Germinal center (tissue), 1 donor: ENCODE measurements around the gene KCNB1.

Experiments used
- DNase-seq: peaks from one replicate; pipeline ENCODE4 v3.0.0; 2012; ENCODE audit warnings: mixed read lengths, low spot score

KCNB1 gene

DNA sequence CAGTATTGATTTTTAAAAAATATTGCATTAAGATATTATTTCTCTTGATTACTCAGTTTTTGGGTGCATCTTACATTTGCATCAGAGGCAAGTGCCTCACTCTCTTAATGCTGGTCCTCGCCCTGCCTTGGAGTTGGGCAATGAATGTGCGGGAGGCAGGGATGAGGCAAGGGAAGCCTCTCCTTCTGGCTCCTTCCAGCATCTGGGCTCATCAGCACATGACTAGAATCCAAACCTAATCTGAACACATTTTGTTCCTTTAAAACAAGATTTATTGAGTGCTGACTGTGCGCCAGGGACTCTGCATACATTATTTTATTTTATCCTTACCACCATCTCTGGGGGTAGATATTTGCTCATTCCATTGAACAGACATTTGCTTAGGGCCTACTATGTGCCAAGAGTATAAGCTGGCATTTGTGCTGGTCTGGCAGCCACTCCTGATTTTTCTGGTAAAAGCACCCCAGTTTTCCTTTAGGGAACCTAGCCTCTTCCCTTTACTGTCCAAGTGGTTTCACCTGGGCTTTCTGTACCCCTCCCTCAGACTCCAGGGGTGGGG lies 132.7 kb downstream of the KCNB1 start:
- no peak for DNase-seq

DNA sequence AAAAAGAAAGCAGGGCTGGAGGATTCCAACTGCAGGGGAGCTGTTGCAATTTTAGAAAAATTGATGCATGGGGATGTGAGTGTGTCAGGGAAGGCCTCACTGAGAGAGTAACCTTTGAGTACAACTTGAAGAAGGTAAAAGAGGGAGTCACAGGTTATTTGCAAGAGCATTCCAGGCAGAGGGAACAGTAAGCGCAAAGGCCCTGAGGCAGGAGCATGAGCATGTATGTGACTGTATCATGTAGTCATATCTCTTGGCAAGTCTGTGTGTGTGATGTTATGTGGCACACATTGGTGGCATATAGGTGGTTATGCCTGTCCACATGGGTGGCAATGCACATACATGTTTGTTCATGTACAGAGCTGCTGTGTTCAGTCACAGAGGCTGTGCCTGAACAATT lies 133.4 kb downstream of the KCNB1 start:
- no peak for DNase-seq

DNA sequence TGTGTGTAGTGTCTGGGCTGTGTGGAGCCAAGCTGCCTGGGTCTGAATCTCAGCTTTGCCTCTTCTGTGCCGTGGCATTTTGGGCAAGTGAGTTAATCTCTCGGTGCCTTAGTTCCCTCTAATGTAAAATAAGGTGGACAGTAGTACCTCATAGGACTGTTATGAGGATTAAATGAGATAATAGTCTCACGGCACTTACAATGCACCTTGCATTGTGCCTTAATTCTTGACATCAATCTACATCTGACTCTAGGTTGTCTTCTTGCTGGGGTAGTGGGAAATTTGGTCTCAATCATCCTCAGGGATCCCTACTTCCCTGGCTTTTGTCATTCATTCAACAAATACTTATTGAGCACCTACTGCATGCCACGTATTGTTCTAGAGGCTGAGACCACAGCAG lies 133.9 kb downstream of the KCNB1 start:
- no peak for DNase-seq

DNA sequence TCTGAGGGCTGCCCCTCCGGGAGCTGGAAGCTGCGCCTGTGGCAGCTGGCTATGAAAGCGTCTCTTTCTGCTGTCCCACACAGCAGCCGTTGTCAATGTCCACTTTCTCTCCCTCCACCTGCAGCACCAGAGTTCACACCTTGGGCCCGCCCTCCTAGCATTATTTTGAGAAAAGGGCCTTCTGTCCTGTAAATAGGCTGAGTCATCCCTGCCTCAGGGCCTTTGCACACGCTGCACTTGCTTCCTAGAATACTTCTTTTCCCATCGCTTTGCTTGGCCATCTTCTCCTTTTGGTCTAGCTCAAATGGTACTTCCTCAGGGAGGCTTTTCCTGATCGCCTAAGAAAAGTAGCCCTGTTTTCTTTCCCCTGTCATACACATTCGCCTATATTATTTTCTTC lies 135.3 kb downstream of the KCNB1 start:
- DNase-seq = no peak

DNA sequence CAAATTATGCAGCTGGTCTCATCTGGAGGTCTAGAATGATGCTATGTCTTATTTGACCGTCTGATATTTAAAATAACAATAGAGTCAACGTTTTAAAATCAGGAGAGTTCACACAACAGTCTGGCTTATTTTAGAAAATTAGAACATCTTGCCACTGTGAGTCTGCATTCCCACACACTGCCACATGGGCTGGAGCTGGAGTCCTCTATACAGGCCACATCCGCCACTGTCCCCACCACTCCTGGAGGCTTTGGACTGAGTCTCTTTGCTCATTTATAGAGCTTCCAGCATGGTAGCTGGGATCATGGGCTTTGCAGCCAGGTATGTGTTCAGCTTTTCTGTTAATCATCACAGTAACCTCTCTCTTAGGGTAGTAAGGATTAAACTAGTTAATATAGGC lies 135.8 kb downstream of the KCNB1 start:
- no peak for DNase-seq

DNA sequence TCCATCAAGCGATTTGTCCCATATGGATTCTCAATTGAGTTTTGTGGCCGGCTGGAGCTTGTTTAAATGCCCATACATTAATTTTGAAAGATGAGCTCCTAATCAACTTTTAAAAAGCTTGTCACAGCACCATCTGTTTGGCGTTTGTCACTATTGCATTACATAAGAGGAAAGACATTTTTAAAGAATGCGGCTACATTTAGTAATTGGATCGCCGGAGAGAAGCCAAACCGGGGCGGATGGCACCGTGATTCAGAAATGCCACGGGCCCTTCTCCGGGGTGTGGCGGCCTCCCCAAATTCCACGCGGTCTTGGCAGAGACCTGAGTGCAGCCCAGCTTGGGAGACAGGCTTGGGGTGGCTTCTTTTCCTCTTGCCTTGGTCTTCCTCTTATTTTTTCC lies 136.9 kb downstream of the KCNB1 start:
- no peak for DNase-seq

DNA sequence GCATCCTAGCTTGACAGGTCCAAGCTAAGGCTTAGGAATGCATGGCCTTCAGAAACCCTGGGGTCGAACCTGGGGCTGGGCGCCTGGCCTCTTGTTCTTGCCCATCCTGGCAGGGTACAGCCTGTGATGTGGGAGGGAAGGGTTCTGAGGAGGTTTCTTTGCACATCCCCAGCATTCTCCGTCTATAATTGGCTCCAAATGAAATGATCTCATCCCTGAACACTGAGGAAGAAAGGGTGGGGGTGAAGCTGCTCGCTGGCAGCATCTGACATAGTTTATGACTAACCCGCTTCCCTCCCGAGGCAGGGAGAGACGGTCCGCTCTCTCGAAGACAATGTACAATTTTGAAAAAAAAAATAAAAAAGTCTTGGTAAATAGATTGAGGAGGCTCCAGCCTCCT lies 137.5 kb downstream of the KCNB1 start:
- DNase-seq = no peak

DNA sequence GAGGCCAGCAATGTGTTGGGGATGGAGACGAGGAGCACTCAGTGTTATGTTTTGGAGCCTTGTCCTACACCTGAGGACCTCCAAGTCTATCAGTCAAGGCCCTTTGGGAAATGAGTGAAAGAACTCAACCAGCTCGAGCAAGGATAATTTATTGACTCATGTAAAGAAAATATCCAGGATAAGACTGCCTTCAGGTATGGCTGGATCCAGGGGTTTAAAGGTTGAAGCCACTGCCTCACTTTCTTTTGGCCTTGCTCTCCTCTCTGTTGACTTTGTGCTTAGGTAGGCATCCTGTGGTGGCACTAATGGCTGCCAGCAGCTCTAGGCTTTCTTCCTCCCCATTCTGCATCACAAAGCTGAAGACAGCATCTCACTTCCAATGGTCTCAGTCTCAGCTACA lies 138.3 kb downstream of the KCNB1 start:
- DNase-seq = no peak

DNA sequence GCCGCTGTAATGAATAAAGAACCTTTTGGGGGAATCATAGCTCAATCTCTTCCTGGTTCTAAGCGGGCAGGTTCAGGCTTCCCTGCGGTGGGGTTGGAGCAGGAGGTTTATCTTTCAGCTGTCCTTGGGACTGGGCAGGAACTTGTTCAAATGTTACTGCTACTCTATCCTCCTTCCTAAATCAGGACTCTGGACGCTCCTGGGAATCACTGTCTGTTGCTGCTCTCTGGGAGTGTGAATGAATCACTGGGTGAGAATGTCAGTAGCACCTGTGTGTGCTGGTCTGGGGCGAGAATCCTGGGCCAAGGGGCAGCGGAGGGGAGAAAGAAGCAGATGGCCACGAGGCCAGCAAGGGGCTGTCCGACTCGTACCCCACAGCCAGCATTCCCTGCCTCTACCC lies 139.2 kb downstream of the KCNB1 start:
- DNase-seq = no peak

DNA sequence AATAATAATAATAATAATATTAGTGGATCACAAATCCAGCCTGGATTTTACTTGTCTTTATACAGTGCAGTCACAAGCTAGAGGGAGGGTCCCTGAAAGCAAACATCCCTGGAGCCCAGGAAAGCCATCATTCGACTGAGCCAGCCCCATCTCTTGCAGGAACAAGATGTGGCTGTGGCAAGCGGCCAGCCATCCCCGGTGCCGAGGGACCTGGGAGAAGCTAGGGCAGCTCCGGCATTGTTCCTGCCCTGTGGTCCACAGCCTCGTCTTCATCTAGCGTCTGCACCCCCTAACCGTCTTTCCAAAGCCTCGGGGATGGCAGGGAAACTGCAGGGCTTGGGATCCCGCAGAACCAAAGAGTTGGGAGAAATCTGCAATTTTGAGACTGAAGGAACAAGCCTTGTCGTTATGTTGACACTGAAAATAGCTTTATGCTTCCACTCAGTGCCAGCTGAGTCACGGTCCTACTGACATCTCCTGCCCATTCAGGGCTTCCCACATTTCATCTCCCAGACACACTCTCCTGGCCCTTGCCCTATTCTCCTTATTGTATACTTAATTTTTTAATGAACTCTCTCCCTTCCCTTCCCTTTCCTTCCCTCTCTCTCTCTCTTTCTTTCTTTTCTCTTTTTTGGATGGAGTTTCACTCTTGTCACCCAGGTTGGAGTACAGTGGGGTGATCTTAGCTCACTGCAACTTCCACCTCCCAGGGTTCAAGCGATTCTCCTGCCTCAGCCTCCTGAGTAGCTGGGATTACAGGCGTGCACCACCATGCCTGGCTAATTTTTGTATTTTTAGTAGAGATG lies 142.1 kb downstream of the KCNB1 start:
- no peak for DNase-seq

DNA sequence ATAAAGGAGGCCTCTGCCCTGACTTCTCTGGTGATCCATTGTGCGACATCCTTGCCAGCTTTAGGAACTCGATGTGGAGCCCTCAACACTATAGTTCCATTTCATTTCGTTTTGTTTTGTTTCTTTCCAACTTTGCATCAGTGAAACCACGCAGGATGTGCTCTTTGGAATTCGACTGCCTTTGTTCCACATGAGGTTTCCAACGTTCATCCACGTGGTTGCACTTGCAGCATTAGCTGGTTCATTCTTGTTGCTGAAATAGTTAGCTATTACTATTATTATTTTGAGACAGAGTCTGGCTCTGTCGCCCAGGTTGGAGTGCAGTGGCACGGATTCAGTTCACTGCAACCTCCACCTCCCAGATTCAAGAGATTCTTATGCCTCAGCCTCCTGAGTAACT lies 143.3 kb downstream of the KCNB1 start:
- DNase-seq = no peak

DNA sequence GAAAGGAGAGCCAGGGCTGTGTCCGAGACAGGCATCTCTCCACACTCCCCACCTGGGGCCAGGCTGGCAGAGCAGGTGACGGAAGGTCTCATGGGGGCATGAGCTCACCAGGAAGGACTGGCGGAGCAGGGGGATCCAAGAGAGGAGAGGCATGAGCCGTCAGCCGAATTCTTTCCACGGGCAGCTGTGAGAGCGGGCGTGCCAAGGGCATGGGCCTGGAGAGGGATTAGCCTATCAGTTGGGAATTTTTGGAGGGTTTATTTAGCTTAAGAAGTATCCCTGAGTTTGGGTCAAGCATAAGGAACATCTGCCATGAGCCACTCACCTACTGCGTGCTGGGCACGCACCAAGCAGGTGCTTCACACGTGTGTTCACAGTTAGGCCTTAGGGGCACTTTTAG lies 144.4 kb downstream of the KCNB1 start:
- no peak for DNase-seq

DNA sequence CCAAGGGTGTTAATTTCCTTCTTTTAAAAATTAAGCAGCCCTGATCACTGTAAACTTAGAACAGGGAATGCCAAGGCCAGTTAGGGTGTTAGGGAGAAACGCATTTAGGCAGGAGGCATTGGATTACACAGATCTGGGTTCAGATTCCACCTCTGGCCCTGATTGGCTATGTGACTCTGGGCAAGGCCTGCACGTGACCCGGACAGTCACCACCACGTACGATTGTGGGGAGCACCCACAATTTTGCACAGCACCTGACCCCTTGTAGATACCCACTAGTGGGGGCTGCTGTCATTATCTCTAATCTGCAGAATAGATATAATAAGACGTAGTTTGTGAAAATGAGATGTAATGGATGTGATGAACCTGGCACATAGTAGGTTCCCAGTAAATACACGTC lies 145.1 kb downstream of the KCNB1 start:
- DNase-seq = no peak

DNA sequence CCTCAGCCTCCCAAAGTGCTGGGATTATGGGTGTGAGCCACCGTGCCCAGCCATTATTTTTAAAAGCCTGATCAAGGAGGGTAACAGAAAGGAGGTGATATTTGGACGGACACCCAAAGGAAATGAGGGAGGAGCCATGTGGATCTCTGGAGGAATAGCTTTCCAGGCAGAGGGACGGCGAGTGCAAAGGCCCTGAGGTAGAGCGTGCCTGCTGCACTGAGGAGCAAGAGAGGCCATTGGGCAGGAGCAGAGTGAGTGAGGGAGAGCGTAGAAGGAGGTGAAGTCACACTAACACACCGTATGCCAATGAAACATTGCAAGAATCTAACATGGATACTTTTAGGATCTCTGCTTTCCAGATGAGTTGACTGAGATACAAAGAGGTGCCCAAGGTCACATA lies 145.7 kb downstream of the KCNB1 start:
- DNase-seq = no peak

DNA sequence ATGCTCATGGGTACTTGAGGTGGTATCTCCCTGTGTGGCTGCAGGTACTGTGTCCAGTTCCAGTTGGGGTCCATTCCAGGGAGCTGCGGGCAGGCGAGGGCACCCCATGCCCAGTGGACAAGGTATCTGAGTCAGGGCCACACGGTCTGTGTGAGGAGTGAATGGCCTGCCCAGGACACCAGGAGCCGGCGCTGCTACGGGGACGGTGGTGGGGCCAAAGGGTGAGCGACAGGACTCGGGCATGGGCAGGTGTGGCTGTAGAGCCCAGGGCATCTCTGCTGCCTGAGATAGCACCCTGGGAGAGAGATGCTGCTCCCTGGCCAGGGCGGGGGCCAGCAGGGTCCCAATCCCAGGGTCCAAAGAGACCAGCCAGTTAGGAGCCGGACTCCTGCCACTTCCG lies 147.0 kb downstream of the KCNB1 start:
- no peak for DNase-seq

DNA sequence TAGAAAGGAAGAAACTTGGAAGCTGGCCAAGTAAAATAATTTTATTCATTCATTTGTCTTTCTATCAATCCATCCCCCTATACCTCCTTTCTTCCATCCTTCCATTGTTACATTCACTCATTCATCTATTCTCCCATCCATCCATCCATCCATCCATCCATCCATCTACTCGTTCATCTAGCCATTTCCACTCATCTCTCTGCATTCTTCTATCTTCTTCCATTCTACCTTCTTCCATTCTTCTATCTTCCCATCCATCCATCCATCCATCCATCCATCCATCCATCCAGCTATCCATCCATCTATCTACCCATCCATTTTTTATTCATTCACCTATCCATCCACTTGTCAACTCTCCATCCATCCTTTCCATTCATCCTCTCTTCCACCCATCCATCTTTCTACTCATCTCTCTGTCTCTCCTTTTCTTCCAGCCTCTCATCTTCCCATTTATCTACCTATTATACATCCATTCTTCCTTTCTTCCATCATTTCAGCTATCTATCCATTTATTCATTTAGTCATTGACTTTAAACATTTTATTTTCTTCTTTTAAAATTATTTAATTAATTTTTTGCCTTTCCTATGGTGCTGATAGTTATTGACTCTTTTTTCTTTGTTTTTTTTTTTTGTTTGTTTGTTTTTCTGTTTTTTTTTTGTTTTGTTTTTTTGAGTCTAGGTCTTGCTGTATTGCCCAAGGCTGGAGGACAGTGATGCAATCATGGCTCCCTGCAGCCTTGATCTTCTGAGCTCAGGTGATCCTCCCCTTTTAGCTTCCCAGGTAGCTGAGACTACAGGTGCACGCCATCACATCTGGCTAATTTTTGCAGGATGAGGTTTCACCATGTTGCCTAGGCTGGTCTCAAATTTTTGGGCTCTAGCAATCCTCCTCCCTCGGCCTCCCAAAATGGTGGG lies 151.5 kb downstream of the KCNB1 start:
- no peak for DNase-seq

DNA sequence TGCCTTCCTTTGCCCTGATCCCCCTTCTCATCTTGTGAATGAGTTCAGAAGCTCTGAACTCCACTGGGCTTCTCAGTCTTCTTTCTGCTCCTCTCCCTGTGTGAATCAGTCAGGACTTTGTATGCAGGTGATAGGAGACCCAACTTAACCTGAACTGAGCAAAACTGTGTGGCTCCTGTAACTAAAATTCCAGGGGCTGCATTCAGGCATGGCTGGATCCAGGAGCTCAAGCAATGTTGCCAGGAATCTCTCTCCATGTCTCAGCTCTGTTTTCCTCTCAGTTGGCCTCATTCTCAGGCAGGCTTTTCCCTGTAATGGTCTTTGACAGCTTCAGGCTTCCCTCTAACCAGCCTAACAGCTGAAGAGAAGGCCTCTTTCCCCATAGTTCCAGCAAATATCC lies 153.7 kb downstream of the KCNB1 start:
- no peak for DNase-seq

DNA sequence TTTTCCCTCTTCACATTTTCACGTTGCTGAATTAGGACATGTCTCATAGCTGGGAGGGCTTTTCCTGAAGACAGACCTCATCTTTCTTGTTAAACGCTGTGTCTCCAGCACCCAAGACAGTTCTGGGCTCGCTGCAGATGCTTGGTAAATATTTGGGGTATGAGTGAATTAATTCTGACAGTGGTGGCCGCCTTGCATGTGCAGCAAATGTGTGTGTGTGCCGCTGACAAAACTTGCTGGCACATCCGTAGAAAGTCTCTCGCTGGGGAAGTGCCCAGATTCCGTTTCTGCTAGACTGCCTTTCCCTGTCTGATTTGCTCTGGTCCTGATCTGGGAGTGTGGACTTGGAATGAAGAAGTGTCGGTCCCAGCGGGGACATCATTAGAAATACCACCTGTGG lies 156.4 kb downstream of the KCNB1 start:
- no peak for DNase-seq

DNA sequence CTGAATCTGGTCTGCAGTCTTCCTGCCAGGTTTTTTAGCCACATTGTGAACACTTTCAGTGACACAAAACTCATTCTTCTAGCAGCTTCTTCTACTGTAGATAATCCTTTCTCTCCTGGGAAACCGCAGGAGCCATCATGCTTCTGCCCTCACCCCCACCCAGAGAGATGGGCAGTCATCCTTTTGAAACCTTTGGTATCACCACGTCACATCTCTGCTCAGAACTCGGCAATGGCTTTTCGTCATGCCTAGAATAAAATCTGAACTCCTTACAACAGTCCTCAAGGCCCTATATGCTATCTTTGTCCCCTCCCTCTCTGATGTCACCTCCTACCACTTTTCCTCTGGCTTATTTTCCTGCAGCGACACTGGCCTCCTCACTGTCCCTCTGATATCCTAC lies 158.2 kb downstream of the KCNB1 start:
- no peak for DNase-seq

DNA sequence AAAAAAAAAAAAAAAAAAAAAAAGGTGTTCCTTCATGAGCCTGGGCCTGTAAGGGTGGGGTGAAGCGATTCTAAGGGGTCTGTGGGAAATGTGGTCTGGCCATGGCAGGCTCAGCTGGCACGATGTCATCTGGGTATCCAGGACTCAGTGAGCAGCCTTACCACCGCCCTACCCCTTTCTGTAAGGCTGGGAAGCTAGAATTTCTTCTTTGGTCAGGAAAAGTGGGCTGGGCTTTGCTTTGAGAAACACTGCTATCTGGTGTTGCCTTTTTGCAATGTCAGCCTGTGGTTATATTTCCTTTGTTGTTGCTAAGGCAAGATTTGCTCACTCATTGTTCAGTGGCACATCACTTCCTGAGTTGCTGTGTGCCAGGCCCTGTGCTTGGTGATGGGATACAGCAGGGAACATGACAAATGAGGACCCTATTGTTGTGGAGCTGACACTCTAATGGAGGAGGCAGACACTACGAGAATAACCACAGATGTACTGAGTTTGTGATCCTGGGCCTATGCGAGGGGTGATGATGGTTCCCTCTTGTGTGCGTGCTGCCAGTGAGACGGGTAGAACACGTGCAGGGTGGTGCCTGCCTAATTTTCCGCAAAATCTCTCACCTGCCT lies 158.7 kb downstream of the KCNB1 start:
- peak; percentile 19 for DNase-seq

DNA sequence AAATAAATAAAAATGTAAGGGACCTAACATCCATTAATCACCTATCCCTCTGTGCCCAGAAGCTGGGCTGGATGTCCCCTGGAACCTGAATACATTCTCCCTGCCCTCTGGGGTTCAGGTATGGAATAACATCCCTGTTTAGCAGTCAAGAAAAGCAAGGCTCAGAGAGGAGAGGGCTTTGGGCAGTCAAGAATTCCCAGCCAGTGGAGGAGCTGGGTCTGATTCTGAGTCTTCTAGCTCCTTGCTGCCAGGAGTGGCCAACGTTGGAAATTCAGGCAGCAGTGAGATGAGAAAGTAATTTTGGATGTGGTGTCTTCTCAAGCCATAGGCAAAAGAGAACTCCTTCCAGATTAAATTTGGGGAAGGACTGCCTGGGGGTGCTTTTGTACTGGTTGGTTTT lies 162.0 kb downstream of the KCNB1 start:
- DNase-seq = no peak

DNA sequence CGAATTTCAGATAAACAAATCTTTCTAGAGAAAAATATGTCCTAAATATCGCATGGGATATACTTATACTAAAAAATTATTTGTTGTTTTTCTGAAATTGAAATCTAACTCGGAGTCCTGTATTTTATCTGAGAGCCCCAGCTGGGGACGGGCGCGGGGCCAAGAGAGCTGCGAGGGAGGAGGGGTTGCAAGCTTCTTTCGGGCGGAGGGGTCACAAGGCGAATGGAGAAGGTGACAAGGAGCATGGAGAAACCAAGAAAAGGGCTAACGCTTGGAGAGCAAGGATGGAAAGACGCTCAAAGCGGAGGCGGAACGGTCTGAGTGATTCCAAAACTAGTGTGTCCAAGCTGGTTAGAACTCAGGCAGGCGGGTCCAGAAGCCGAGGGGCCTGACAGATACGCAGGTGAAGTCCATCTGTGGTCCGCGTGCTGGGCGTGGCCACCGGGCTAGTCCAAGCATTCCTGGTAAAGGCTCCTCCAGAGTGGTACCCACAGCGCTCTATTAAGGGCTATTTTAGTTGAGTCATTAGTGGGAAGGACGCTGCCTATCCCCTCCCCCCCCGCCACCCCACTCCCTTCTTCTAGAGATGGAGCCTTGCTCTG lies 163.2 kb downstream of the KCNB1 start:
- no peak for DNase-seq
